NOMO-1 treated with DMSO at 0.1 percent for 48 hours (cell line): Measurements from ENCODE around the gene ESF1.

Experiments
- DNase-seq: peaks from one replicate; lab custom pipeline; 2025; ENCODE audit not compliant: unreplicated experiment; lab: John Stamatoyannopoulos, UW

ESF1 gene

DNA sequence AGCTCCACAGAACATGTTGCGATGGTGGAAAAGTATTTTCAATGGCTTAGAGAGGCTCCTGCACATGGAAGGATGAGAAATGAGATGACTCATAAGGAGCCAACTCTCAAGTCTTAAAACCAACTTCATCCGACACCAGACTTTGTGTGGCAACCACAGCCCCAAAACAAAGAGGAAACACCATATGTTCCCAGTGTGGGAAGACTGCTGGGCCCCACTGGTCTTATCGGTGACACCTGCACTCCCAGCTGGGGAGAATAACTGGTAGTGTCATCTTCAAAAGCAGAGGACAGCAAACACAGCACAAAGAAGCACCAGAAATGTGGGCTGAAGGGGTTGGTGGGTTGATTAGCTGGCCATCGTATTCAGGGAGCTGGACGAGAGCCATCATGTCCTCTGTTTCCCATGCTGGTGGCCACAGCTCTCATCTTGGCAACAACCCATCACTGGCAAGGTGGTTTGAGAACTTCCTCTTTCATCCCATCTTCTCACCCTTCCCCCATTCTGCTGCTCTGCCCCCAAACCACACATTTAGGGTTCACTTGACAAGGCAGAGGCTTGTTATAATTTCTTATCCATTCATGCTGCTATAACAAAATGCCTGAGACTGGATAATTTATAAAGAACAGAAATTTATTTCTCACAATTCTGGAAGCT, 100.0 kb downstream of the ESF1 start:
- no peak for DNase-seq

DNA sequence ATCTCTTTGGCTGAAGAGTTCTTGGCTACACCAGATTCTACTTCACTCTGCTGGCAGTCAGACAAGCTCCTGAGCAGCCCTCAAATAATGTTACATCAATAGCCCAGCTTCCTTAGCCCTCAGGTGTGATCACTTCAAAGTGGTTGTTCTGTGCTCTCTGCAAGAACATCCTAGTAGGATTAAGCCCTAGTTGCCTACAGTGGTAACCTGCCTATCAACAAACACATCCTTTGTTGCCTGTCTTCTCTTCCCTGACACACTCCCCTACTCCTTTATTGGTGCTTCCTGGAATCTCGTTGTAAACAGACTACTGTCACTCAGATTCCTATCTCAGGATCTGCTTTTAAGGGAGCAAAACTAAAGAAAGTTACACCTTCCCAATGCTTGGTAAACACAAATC, 100.9 kb downstream of the ESF1 start:
- no peak for DNase-seq

DNA sequence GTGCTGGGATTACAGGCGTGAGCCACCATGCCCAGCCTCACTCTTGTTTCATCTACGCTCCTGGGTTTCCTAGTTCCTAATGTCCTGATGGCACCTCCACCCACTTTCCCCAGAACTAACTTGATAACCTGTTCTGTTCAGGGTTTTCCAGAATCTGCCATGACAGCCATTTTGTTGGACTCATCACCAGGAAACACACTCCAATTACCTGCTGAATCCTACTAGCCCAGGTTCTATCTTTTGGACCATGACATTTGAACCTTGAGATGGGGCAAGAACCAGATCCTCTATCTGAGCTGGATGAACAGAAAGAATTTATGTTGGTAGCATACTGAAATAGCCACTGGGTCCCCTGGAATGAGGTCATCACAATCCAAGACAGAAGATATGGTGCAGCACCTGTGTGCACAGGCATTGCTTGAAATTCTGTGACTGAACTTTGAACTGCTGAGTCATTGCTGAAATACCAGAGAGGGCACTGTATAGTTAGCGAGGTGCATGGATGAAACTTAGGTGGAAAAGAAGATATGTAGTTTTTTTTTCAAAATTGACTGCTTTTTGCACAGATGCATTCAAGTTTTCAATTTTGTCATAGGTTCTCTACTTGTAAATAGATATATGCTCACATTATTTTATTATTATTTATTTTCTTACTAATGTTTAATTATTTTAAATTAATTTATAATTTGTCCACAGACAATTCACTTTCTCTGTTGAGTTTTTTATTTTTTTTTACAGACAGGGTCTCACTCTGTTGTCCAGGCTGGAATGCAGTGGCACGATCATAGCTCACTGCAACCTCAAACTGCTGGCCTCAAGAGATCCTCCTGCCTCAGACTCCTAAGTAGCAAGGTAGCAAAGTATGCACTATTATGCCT, 103.2 kb downstream of the ESF1 start:
- peak; percentile 7 for DNase-seq

DNA sequence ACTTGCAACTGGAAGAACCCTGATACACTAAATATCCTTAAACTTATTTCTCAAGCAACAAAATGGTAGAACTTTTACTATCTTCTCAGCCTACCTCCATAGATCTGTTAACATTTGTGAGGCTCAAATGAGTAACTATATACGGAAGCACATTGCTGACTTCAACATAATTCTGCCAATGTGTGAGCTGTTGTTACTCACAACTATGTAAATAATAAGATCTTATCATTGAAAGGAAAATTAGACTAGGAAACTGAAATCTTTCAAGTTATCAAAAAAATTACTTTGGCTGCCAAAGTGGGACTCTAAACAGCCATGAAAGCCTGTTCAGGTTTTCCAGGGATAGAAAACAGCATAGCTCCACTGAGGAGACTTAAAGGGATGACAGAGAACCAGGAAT, 105.8 kb downstream of the ESF1 start:
- DNase-seq = no peak

DNA sequence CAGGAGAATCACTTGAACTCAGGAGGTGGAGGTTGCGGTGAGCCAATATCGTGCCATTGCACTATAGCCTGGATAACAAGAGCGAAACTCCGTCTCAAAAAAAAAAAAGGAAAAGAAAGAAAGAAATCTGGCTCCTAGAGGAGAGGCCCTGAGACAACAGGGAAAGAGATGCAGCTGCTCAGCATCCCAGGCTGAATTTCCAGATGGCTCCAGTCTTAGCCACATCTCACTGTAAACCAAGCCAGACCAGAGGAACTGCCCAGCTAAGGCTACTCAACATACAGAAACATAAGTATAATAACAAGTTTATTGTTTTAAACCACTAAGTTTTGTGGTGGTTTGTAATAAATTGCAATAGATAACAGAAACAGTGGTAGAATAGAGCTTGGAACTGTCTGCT, 107.5 kb downstream of the ESF1 start:
- DNase-seq = no peak

DNA sequence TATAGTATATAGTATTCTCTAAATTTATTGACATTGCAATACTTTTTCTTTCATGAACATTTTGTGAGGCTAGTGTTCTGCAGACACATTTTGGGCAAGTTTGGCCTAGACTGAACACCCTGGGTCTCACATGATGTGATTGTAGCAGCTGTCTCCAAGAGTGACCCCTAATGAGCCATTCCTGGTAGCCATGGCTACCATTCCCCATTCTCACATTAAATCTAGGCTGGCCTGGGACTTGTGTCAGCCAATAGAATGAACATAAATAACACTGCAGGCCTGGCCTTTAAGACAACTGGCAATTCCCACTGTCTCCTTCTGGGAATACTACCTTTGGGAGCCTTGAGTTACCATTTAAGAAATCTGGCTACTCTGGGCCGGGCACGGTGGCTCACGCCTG, 108.0 kb downstream of the ESF1 start:
- no peak for DNase-seq

DNA sequence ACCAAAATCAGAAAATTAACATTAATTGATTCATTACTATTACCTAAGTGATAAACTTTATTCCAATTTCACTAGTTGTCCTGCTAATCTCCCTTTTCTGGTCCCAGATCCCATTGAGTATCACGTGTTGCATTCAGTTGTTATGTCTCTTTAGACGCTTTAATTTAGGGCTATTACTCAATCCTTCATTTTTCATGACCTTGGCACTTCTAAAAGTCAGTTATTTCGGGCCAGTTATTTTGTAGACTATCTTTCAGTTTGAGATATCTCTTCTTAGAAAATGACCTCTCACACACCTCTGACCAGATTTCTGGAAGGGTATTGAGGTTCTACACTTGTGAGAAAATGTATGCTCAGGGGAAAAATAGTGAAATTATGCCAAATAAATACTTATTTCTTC, 112.0 kb downstream of the ESF1 start:
- no peak for DNase-seq

DNA sequence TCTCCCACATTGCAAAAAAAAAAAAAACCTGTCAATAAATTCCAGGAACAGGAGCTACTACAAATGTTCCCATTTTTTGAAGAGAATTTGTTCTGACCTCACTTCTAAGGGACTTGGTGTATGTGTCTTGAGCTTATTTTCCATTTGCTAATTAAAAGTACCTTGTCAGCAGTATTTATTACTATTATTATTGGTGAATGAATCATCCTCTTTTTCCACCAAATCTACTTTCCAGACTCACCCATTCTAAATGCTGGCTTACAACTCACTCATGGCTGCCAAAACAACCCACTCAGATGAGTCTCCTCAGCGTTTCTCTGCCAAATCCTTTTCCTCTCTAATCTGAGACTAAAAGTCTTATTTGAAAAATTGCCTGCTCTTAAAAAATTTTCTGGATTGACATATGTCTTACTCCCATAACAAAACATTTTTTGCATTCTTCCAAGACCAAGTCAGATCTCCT, 112.8 kb downstream of the ESF1 start:
- DNase-seq = no peak

DNA sequence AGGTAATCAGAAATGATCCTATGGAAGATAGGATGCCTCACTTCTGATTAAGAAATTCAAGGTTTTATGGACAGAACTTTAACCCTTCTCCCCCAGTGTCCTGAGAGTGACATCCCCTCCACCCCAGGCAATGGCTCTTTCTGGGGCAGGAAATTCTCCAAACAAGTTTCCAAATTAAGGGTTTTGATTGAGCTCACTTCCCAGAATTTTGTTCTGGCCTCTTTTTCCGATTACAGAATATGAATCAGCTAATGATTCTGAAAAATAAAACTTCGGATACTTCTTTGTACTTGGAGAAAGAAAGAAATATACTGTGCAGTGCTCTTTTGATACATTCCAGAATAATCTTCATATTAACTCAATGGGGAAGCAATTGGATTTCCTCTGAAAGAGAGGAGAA, 113.2 kb downstream of the ESF1 start:
- no peak for DNase-seq

DNA sequence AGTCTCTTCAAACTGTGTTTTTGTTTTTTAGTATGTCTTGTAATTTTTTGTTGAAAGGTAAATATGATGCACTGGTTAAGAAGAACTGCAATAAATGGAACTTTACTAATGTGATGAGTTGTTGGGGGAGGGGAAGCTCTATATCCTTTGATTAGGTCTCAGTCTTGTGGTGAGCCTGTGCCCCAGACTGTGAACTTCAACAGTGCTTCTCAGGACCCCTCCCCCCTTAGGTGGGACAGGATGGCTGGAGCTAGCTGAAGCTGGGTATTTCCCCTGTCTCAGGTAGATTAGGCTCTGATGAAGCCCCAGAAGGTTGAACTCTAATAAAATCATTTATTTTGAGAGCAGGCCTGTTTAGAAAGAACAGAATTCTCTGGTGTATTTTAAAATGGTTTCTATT, 114.6 kb downstream of the ESF1 start:
- DNase-seq = no peak

DNA sequence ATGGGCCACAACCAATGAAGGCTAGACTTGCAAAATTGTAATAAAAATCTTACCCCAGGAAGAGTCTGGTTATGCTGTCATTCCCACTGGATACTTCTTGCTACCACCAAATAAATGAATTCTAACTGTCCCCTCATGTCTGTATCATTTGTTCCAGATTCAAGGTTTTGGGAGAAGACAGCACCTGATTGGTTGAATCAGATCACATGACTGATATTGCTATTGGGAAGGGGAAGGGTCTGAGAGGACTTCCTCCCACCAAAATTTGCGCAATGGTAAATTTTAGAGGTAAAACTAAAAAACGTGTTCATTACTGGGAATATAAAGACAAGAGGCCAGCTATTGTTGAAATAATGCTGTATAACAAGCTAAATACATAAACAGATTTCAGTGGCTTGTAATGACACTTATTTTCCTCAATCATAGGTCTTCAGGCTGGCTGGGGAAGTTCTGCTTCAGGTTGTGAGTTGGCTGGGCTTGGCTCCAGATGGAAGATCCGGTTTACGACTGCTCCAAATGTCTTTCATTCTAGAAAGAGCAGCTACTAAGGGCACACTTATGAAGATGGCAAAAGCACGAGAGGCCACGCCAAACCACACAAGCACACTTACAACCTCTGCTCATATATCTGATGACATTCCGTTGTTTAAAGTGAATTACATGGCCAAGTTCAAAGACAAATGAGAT, 118.9 kb downstream of the ESF1 start:
- DNase-seq = no peak
